Ovary (tissue), 3 donors: ENCODE results near the gene SLC9A3.

ENCODE experiments used
- CTCF ChIP-seq, 3 donors: fragments of 450-650 bp in 2 of 3; fragments of 200-600 bp in 1 of 3; IDR thresholded peaks; one replicate each; pipeline versions ENCODE4 v1.5.1 to v1.8.0; 2016 to 2022; ENCODE audit warnings: antibody characterized with exemption in 3 of 3, mild to moderate bottlenecking in 1 of 3
- POLR2A ChIP-seq: fragments of 450-650 bp; IDR thresholded peaks from one replicate; pipeline ENCODE4 v1.6.1; 2017; ENCODE audit warnings: antibody characterized with exemption, mild to moderate bottlenecking, moderate library complexity
- donor health status: DM: no; HTN: no; CAD: no.

DNA sequence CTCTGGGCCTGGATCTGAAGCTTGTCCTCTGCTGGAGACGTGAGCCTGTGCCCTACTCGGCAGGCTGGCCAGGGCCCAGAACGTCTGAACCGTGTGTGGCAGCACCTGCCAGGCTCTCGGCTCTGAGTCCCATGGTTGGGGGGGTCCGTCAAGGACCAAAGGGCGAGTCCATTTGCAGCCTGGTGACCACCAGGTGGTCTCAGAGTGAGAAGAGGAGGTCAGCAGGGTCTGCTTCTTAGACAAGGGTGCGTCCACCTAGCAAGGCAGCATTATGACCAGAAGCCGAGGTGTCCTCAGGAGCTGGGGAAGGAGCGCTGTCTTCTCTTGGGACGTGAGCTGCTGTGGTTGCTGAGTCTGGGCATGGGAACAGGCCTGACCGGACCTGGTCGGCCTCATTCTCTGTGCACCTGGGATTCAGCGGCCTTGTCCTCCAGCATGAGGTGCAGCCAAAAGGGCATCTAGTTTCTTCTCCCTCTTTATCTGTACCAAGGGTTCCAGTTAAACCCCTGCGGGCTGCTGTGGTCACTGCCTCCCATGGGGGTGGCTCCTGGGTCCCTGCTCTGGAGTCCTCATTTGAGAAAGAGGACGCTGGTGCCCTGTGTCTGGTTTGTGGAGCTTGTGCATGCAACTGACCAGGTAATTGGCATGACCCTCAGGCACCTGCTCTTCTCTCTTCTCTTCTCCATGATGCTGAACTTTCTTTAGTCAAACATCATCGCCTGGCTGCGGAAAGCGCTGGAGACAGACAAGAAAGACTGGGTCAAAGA lies 66.9 kb downstream of the SLC9A3 start:
- no peak for TF ChIP-seq CTCF (IDR thresholded peaks at IDR 0.05)
- no peak for TF ChIP-seq POLR2A
